Panc1 (cell line): ENCODE results near the gene ARHGEF7. TPM values are rescaled to one million over a fixed set of nuclear protein-coding genes. Genes with fewer than 3 reads are reported as not detected.

Experiments used
- ATAC-seq: fragments of 200-7000 bp; cut with Tn5 transposase; 2 replicates; pipeline ENCODE4 v1.9.1; 2020; ENCODE audit warnings: mild to moderate bottlenecking, moderate library complexity
- BruUV-seq: library from RNA; stranded (reverse); fragments of 400-500 nt; replicated peaks from 2 replicates; lab custom pipeline; 2021; lab: Mats Ljungman, UMichigan
- CTCF ChIA-PET: fragments of 300-600 bp; sonication (Branson Sonifier 250); formaldehyde crosslinking; loops from one replicate; lab custom pipeline; 2022; ENCODE audit warnings: antibody characterized with exemption; lab: Charles Lee
- POLR2A ChIA-PET: fragments of 300-600 bp; sonication (Branson Sonifier 250); formaldehyde crosslinking; loops from one replicate; lab custom pipeline; 2022; ENCODE audit warnings: antibody characterized with exemption; lab: Charles Lee
- DNase-seq: peaks from one replicate; pipeline ENCODE4 v3.0.0-alpha.2; 2010; ENCODE audit warnings: low read depth, low spot score
- H3K27ac ChIP-seq: 2 replicates; pipeline ENCODE4 v1.5.1; 2011; ENCODE audit warnings: mild to moderate bottlenecking, low read length, inconsistent platforms
- H3K27me3 ChIP-seq: fragments of 200-500 bp; sonication (Bioruptor generic); 2 replicates; pipeline ENCODE4 v1.6.0; 2014; ENCODE audit warnings: low read length, inconsistent platforms; ENCODE audit not compliant: control insufficient read depth, insufficient read depth
- H3K36me3 ChIP-seq: fragments of 200-500 bp; sonication (Bioruptor generic); 2 replicates; pipeline ENCODE4 v1.5.1; 2014; ENCODE audit warnings: inconsistent platforms, mild to moderate bottlenecking, low read length, moderate library complexity; ENCODE audit not compliant: control insufficient read depth, insufficient read depth
- H3K4me1 ChIP-seq: 2 replicates; pipeline ENCODE4 v1.5.1; 2011; ENCODE audit warnings: inconsistent platforms, mild to moderate bottlenecking, low read length, moderate library complexity; ENCODE audit not compliant: control insufficient read depth, insufficient read depth
- H3K4me3 ChIP-seq, 2 experiments: 2 replicates each; pipeline ENCODE4 v1.5.1; 2011 to 2012; ENCODE audit warnings: low read depth in 2 of 2, low read length in 2 of 2, mild to moderate bottlenecking in 2 of 2, inconsistent platforms in 1 of 2, moderate library complexity in 1 of 2
- H3K9me3 ChIP-seq: fragments of 200-500 bp; sonication (Bioruptor generic); 2 replicates; pipeline ENCODE4 v1.5.1; 2014; ENCODE audit warnings: low read depth, mild to moderate bottlenecking, inconsistent platforms, low read length, moderate library complexity; ENCODE audit not compliant: control insufficient read depth, insufficient read depth
- CTCF ChIP-seq: fragments of 450-650 bp; IDR thresholded peaks from 2 replicates; pipeline ENCODE4 v1.5.1; 2017; ENCODE audit warnings: mild to moderate bottlenecking
- POLR2AphosphoS5 ChIP-seq: IDR thresholded peaks from 2 replicates; pipeline ENCODE4 v1.6.1; 2012; ENCODE audit warnings: mild to moderate bottlenecking, low read depth, low read length, moderate library complexity
- REST ChIP-seq, 2 experiments: IDR thresholded peaks; 2 replicates each; pipeline ENCODE4 v1.6.1; 2011 to 2012; ENCODE audit warnings: low read depth in 2 of 2, control low read depth in 1 of 2, low read length in 1 of 2, mild to moderate bottlenecking in 1 of 2, moderate library complexity in 1 of 2; ENCODE audit not compliant: insufficient read depth in 1 of 2
- SIN3A ChIP-seq: IDR thresholded peaks from 2 replicates; pipeline ENCODE4 v1.6.1; 2012; ENCODE audit warnings: low read depth, mild to moderate bottlenecking, low read length, moderate library complexity, borderline replicate concordance; ENCODE audit not compliant: insufficient read depth
- TCF7L2 ChIP-seq: IDR thresholded peaks from 2 replicates; pipeline ENCODE4 v1.6.1; 2011; ENCODE audit warnings: mild to moderate bottlenecking, low read depth, low read length, inconsistent platforms
- in situ Hi-C: cut with HindIII; loops from 2 replicates; pipeline ENCODE4 v1.10.0; 2016; ENCODE audit warnings: low sequenced_read_pairs, low pct_unique_long_range_greater_than_20kb
- intact Hi-C: fragments of 100-400 bp; cut with micrococcal nuclease; formaldehyde crosslinking; loops from one replicate; pipeline ENCODE4 v1.10.0; 2022; ENCODE audit not compliant: unreplicated experiment
- total RNA-seq: library from RNA; stranded (reverse); gene quantifications from one replicate; pipeline ENCODE4 v1.2.1, GENCODE V29; 2021; ENCODE audit not compliant: unreplicated experiment

ARHGEF7 gene
- total RNA-seq, 1 experiment from 2014 or later = 36.4 TPM

GRCh38 chr13:111287201-111287600, 172.1 kb downstream of the ARHGEF7 start:
- POLR2A ChIA-PET = no interaction called here
- intact Hi-C loops = no loop called here

GRCh38 chr13:111288276-111288675, 173.2 kb downstream of the ARHGEF7 start:
- DNase-seq = no peak
- Histone ChIP-seq H3K36me3 (0 out of 2 replicates have a peak, but pooled peaks cover 2% of the 10 kb centered on the region), H3K27me3 (no peaks in the 10 kb centered on the region), H3K9me3 (no peaks in the 10 kb centered on the region), H3K27ac (no peak overlapping the region), H3K4me3 (no peak overlapping the region), H3K4me1 (no peaks in the 10 kb centered on the region)
- BruUV-seq = no TSS peak
- POLR2A ChIA-PET = no interaction called here
- intact Hi-C loops (no loop called here), in situ Hi-C loops (no loop called here)
- no peak for TF ChIP-seq SIN3A
- no peak for TF ChIP-seq TCF7L2
- TF ChIP-seq POLR2AphosphoS5 = no peak
- no peak for TF ChIP-seq CTCF
- TF ChIP-seq REST (IDR thresholded peaks at IDR 0.05; ENCODE audit: insufficient read depth in 1 of 2, low read depth in 2 of 2, low read length in 1 of 2) = no peak
- ATAC-seq = no peak
- CTCF ChIA-PET = no interaction called here

More at GRCh38 chr13:111287201-111287600, 172.1 kb downstream of the ARHGEF7 start:
- in situ Hi-C loops = no loop called here
- ATAC-seq = no peak
- H3K27ac ChIP-seq = no peak overlapping the region
- H3K27me3 ChIP-seq = no peaks in the 10 kb centered on the region
- H3K36me3 ChIP-seq = 0 out of 2 replicates have a peak, but pooled peaks cover 2% of the 10 kb centered on the region
- no peak for TF ChIP-seq REST (IDR thresholded peaks at IDR 0.05; ENCODE audit: insufficient read depth in 1 of 2, low read depth in 2 of 2, low read length in 1 of 2)
- TF ChIP-seq CTCF = no peak
- TF ChIP-seq POLR2AphosphoS5 = no peak
- TF ChIP-seq TCF7L2 = no peak
- no peak for TF ChIP-seq SIN3A
- no peak overlapping the region for H3K4me3 ChIP-seq
- BruUV-seq = no TSS peak
- CTCF ChIA-PET = no interaction called here
- H3K9me3 ChIP-seq = no peaks in the 10 kb centered on the region
- H3K4me1 ChIP-seq = no peaks in the 10 kb centered on the region
- DNase-seq = no peak
